Esophagus muscularis mucosa (tissue), 4 donors: Measurements from ENCODE around the gene RET. TPM values are rescaled to one million over a fixed set of nuclear protein-coding genes. Genes with fewer than 3 reads are reported as not detected.

ENCODE experiments used
- DNase-seq: peaks from one replicate; pipeline ENCODE4 v3.0.0-alpha.2; 2017; ENCODE audit errors: extremely low spot score
- H3K27ac ChIP-seq, 4 donors: fragments of 200-600 bp; sonication (generic); replicated peaks in 1 of 4; 1 replicate in 3 of 4; 2 replicates in 1 of 4; pipeline ENCODE4 v1.5.1; 2016 to 2019; ENCODE audit warnings: mild to moderate bottlenecking in 1 of 4
- H3K27me3 ChIP-seq, 4 donors: fragments of 200-600 bp; sonication (generic); one replicate each; pipeline versions ENCODE4 v1.5.1 to v1.6.0; 2016 to 2019
- H3K36me3 ChIP-seq, 4 donors: fragments of 200-600 bp; sonication (generic); one replicate each; pipeline ENCODE4 v1.5.1; 2016 to 2019
- H3K4me1 ChIP-seq, 4 donors: fragments of 200-600 bp; sonication (generic); one replicate each; pipeline ENCODE4 v1.5.1; 2016 to 2019
- H3K4me3 ChIP-seq, 4 donors: fragments of 200-600 bp; sonication (generic); 1 replicate in 2 of 4; 2 replicates in 2 of 4; pipeline ENCODE4 v1.5.1; 2016 to 2019; ENCODE audit warnings: mild to moderate bottlenecking in 4 of 4, moderate library complexity in 1 of 4
- H3K9me3 ChIP-seq, 4 donors: fragments of 200-600 bp; sonication (generic); 1 replicate in 3 of 4; 2 replicates in 1 of 4; pipeline ENCODE4 v1.5.1; 2016 to 2019
- CTCF ChIP-seq, 3 experiments: fragments of 200-600 bp in 2 of 3; fragments of 450-650 bp in 1 of 3; sonication (generic) in 2 of 3; IDR thresholded peaks; one replicate each; pipeline ENCODE4 v1.5.1; 2017 to 2019; ENCODE audit warnings: antibody characterized with exemption in 3 of 3, mild to moderate bottlenecking in 2 of 3, moderate library complexity in 1 of 3
- EP300 ChIP-seq: sonication (generic); formaldehyde crosslinking; IDR thresholded peaks from one replicate; pipeline ENCODE4 v1.6.1; 2017; ENCODE audit warnings: antibody characterized with exemption
- POLR2A ChIP-seq: fragments of 450-650 bp; IDR thresholded peaks from one replicate; pipeline ENCODE4 v1.6.1; 2017; ENCODE audit warnings: antibody characterized with exemption, moderate library complexity, mild to moderate bottlenecking, low read depth
- POLR2AphosphoS5 ChIP-seq, 2 donors: sonication (generic); formaldehyde crosslinking; IDR thresholded peaks; one replicate each; pipeline ENCODE4 v1.6.1; 2017; ENCODE audit warnings: antibody characterized with exemption in 2 of 2
- WGBS: methylation state at CpG from one replicate; pipeline ENCODE4 v1.1.5; 2018; 5-methylcytosine and 5-hydroxymethylcytosine counted together
- intact Hi-C: fragments of 100-400 bp; cut with DNase I; formaldehyde crosslinking; loops from one replicate; pipeline ENCODE4 v1.15.1; 2023
- total RNA-seq, 4 donors: library from RNA; depleted of rRNA; stranded (reverse); fragments of >200 nt; gene quantifications; one replicate each; pipeline versions ENCODE4 v1.1.0 to v1.2.1, GENCODE V29; 2016

The RET gene
- total RNA-seq, 4 donors from 2014 or later, result 1.7 to 4.0 (median 3.0) TPM

- no peaks in the 10 kb centered on the region for H3K36me3 ChIP-seq
- 100% methylated on average over 2 of the region's 10 CpGs for WGBS
- H3K27me3 ChIP-seq, result peaks cover 0 to 45% (median 0%) of the 10 kb centered on the region in 4 donors
- no peaks in the 10 kb centered on the region for H3K4me1 ChIP-seq
- intact Hi-C loops, result no loop called here
- H3K9me3 ChIP-seq, result no peaks in the 10 kb centered on the region
- no peak overlapping the region for H3K4me3 ChIP-seq
- no peak for DNase-seq
- H3K27ac ChIP-seq, result no peak overlapping the region
- TF ChIP-seq POLR2A (no peak), EP300 (no peak), POLR2AphosphoS5 (IDR thresholded peaks at IDR 0.05) (no peak), CTCF (IDR thresholded peaks at IDR 0.05) (no peak)
Measured at GRCh38 chr10:43089519-43089918, 12.7 kb downstream of the RET start.

- intact Hi-C loops, result no loop called here
- no peak for TF ChIP-seq POLR2AphosphoS5 (IDR thresholded peaks at IDR 0.05)
- no peak for TF ChIP-seq EP300
- no peak for TF ChIP-seq CTCF (IDR thresholded peaks at IDR 0.05)
- TF ChIP-seq POLR2A, result no peak
- WGBS, result 83% methylated on average over 5 of the region's 8 CpGs
- Histone ChIP-seq H3K27ac (no peak overlapping the region), H3K27me3 (peaks cover 0 to 46% (median 0%) of the 10 kb centered on the region in 4 donors), H3K4me3 (no peak overlapping the region), H3K36me3 (no peaks in the 10 kb centered on the region), H3K9me3 (no peaks in the 10 kb centered on the region), H3K4me1 (no peaks in the 10 kb centered on the region)
- no peak for DNase-seq
Measured at GRCh38 chr10:43090188-43090587, 13.3 kb downstream of the RET start.

- no peaks in the 10 kb centered on the region for H3K4me1 ChIP-seq
- no peaks in the 10 kb centered on the region for H3K9me3 ChIP-seq
- no peak overlapping the region for H3K27ac ChIP-seq
- intact Hi-C loops, result no loop called here
- H3K36me3 ChIP-seq, result no peaks in the 10 kb centered on the region
- no peak for DNase-seq
- 80% methylated on average over 6 of the region's 10 CpGs for WGBS
- no peak overlapping the region for H3K4me3 ChIP-seq
- TF ChIP-seq CTCF (IDR thresholded peaks at IDR 0.05) (no peak), POLR2AphosphoS5 (IDR thresholded peaks at IDR 0.05) (no peak), POLR2A (no peak), EP300 (no peak)
- H3K27me3 ChIP-seq, result peaks cover 0 to 43% (median 0%) of the 10 kb centered on the region in 4 donors
Measured at GRCh38 chr10:43090664-43091063, 13.8 kb downstream of the RET start.

- Histone ChIP-seq H3K4me1 (no peaks in the 10 kb centered on the region), H3K27me3 (peaks cover 0 to 55% (median 0%) of the 10 kb centered on the region in 4 donors), H3K27ac (no peak overlapping the region), H3K4me3 (no peak overlapping the region), H3K9me3 (no peaks in the 10 kb centered on the region), H3K36me3 (no peaks in the 10 kb centered on the region)
- no peak for DNase-seq
- TF ChIP-seq POLR2AphosphoS5 (IDR thresholded peaks at IDR 0.05) (no peak), EP300 (no peak), POLR2A (no peak), CTCF (IDR thresholded peaks at IDR 0.05) (no peak)
- intact Hi-C loops, result no loop called here
- 63% methylated on average over 3 of the region's 3 CpGs for WGBS
Measured at GRCh38 chr10:43091846-43092245, 15.0 kb downstream of the RET start.

GRCh38 chr10:43093423-43094076 lies 16.7 kb downstream of the RET start:
- Histone ChIP-seq H3K9me3 (no peaks in the 10 kb centered on the region), H3K27ac (no peak overlapping the region), H3K27me3 (peaks cover 0 to 64% (median 0%) of the 10 kb centered on the region in 4 donors), H3K4me3 (no peak overlapping the region), H3K4me1 (no peaks in the 10 kb centered on the region), H3K36me3 (no peaks in the 10 kb centered on the region)
- intact Hi-C loops, result no loop called here
- 39% methylated on average over 11 of the region's 12 CpGs for WGBS
- no peak for DNase-seq
- no peak for TF ChIP-seq POLR2AphosphoS5 (IDR thresholded peaks at IDR 0.05)
- no peak for TF ChIP-seq EP300
- TF ChIP-seq CTCF (IDR thresholded peaks at IDR 0.05), result no peak
- no peak for TF ChIP-seq POLR2A
